ENCODE results near the gene C5orf52.

The C5orf52 gene

DNA sequence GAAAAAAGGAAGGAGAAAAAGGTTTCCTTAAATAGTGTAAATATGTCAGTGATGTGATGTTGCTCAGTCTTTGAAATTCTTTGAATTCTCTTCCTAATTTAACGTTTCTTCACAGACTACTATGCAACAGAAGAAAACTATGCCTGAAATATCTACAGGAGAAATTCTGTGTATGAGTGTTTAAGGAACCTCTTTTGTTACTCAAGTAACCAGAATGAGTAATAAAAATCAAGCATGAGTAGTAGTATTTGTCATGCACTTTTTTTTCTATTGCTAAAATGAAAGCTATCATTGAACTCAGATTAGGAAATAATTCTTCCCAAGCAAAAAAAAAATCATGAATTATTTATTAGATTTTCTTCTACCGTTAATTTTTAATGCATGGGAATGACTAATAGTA lies 39.5 kb downstream of the C5orf52 start:
- H3K79me2 ChIP-seq (ENCODE audit: control insufficient read depth, low read length), result no peaks in the 10 kb centered on the region
- H3K4me1 ChIP-seq (ENCODE audit: control insufficient read depth, low read length), result peaks cover 5% of the 10 kb centered on the region; the same call in 1 of the 2 replicates
- H3F3A ChIP-seq (ENCODE audit: control insufficient read depth, insufficient read depth), result no peaks in the 10 kb centered on the region
- H3K9me3 ChIP-seq (ENCODE audit: control insufficient read depth, insufficient read depth, low read length), result no peaks in the 10 kb centered on the region
- no peaks in the 10 kb centered on the region for H3K36me3 ChIP-seq (ENCODE audit: control insufficient read depth, low read length)
- H3K27ac ChIP-seq (ENCODE audit: low read depth, low read length), result no peak overlapping the region
- H4K20me1 ChIP-seq (ENCODE audit: control insufficient read depth, insufficient read depth, low read depth, low read length), result no peaks in the 10 kb centered on the region
- H3K27me3 ChIP-seq (ENCODE audit: control insufficient read depth, low read length), result no peaks in the 10 kb centered on the region
- no peak overlapping the region for H3K4me2 ChIP-seq (ENCODE audit: low read length)
- H3K4me3 ChIP-seq (ENCODE audit: low read length), result no peak overlapping the region
- TF ChIP-seq, protein P1, sequence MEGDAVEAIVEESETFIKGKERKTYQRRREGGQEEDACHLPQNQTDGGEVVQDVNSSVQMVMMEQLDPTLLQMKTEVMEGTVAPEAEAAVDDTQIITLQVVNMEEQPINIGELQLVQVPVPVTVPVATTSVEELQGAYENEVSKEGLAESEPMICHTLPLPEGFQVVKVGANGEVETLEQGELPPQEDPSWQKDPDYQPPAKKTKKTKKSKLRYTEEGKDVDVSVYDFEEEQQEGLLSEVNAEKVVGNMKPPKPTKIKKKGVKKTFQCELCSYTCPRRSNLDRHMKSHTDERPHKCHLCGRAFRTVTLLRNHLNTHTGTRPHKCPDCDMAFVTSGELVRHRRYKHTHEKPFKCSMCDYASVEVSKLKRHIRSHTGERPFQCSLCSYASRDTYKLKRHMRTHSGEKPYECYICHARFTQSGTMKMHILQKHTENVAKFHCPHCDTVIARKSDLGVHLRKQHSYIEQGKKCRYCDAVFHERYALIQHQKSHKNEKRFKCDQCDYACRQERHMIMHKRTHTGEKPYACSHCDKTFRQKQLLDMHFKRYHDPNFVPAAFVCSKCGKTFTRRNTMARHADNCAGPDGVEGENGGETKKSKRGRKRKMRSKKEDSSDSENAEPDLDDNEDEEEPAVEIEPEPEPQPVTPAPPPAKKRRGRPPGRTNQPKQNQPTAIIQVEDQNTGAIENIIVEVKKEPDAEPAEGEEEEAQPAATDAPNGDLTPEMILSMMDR (IDR thresholded peaks at IDR 0.05; ENCODE audit: low read depth, low read length, poor library complexity, severe bottlenecking), result no peak
- no peaks in the 10 kb centered on the region for H3K9me2 ChIP-seq (replicated peaks; ENCODE audit: control insufficient read depth, low read length)

DNA sequence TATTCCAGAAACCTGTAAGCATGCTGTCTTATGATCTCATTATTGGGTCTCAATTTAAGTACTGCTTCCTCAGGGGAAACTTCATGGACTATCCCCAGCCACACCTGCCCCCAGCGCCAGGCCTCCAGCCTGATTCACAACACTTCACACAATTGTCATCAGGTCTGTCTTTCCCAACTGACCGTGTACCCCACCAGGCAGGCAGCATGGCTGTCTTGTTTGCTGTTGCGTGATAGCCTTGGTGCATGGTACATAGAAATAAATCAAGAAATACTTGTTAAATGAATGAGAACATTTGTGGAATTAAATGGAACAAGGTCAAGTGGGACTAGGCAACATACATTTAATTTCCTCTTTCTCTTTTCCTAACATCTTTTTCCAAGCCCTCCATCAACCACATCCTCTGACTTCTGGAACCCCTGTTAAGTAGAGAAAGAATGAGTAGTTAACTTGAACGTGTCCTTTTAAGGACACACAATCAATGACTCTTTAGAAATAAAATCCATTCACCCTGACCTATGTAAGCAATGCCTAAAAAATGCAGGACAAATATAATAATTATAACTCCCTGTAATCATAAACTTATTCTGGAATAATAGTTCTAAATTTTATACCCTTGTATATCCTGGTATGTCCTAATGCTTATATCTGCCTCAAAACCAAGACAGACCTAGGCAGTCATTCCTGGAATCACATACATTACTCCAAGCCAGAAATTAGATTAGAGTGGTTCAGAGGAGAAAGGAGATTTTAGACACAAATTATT lies 42.7 kb downstream of the C5orf52 start:
- TF ChIP-seq EZH2phosphoT487 (IDR thresholded peaks at IDR 0.05; ENCODE audit: borderline replicate concordance, low read length), result no peak
- TF ChIP-seq, protein P1 (IDR thresholded peaks at IDR 0.05; ENCODE audit: low read depth, low read length, poor library complexity, severe bottlenecking), result no peak
- H4K20me1 ChIP-seq (ENCODE audit: control insufficient read depth, insufficient read depth, low read depth, low read length), result no peaks in the 10 kb centered on the region
- no peaks in the 10 kb centered on the region for H3K27me3 ChIP-seq (ENCODE audit: control insufficient read depth, low read length)
- no peaks in the 10 kb centered on the region for H3K9me2 ChIP-seq (replicated peaks; ENCODE audit: control insufficient read depth, low read length)
- H3K27ac ChIP-seq (ENCODE audit: low read depth, low read length), result no peak overlapping the region
- no peak overlapping the region for H3K4me3 ChIP-seq (ENCODE audit: low read length)
- no peaks in the 10 kb centered on the region for H3K36me3 ChIP-seq (ENCODE audit: control insufficient read depth, low read length)
- no peaks in the 10 kb centered on the region for H3F3A ChIP-seq (ENCODE audit: control insufficient read depth, insufficient read depth)
- no peaks in the 10 kb centered on the region for H3K9me3 ChIP-seq (ENCODE audit: control insufficient read depth, insufficient read depth, low read length)
- H3K4me1 ChIP-seq (ENCODE audit: control insufficient read depth, low read length), result peaks cover 25% of the 10 kb centered on the region
- no peaks in the 10 kb centered on the region for H3K79me2 ChIP-seq (ENCODE audit: control insufficient read depth, low read length)
- H3K4me2 ChIP-seq (ENCODE audit: low read length), result no peak overlapping the region

DNA sequence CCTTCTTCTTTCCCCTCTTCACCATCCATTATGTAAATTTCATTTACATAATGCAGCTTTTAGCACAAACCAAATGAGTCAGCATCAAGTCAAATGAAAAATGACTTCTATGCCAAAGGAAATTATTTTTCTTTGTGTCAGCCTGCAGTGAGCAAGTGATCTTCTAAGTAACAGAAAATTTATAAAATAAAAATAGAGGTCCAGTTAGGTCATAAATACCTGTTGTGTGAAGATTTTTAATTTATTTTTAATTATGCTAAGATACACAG lies 43.2 kb downstream of the C5orf52 start:
- Histone ChIP-seq H3K4me3 (ENCODE audit: low read length) (no peak overlapping the region), H3K27ac (ENCODE audit: low read depth, low read length) (no peak overlapping the region), H3F3A (ENCODE audit: control insufficient read depth, insufficient read depth) (no peaks in the 10 kb centered on the region), H3K36me3 (ENCODE audit: control insufficient read depth, low read length) (no peaks in the 10 kb centered on the region), H3K27me3 (ENCODE audit: control insufficient read depth, low read length) (no peaks in the 10 kb centered on the region), H3K4me1 (ENCODE audit: control insufficient read depth, low read length) (peaks cover 28% of the 10 kb centered on the region), H3K9me3 (ENCODE audit: control insufficient read depth, insufficient read depth, low read length) (no peaks in the 10 kb centered on the region), H3K9me2 (replicated peaks; ENCODE audit: control insufficient read depth, low read length) (no peaks in the 10 kb centered on the region), H3K79me2 (ENCODE audit: control insufficient read depth, low read length) (no peaks in the 10 kb centered on the region), H3K4me2 (ENCODE audit: low read length) (no peak overlapping the region), H4K20me1 (ENCODE audit: control insufficient read depth, insufficient read depth, low read depth, low read length) (no peaks in the 10 kb centered on the region)
- TF ChIP-seq, protein P1 (IDR thresholded peaks at IDR 0.05; ENCODE audit: low read depth, low read length, poor library complexity, severe bottlenecking), result no peak
- TF ChIP-seq EZH2phosphoT487 (IDR thresholded peaks at IDR 0.05; ENCODE audit: borderline replicate concordance, low read length), result no peak
